HepG2 (cell line): ENCODE results near the gene DMRTB1. TPM values are rescaled to one million over a fixed set of nuclear protein-coding genes. Genes with fewer than 3 reads are reported as not detected.
A peak's percentile ranks its signal among the peaks of the same experiment; 100 is the strongest.

ENCODE experiments used
- ATAC-seq: fragments of 200-7000 bp; cut with Tn5 transposase; 3 replicates; pipeline ENCODE4 v1.9.1; 2020; ENCODE audit warnings: mild to moderate bottlenecking, moderate library complexity
- BruUV-seq: library from RNA; stranded (reverse); fragments of 400-500 nt; replicated peaks from 2 replicates; lab custom pipeline; 2021; lab: Mats Ljungman, UMichigan
- CTCF ChIA-PET: fragments of 300-600 bp; formaldehyde crosslinking; extraction: SDS; loops from one replicate; lab custom pipeline; 2021; ENCODE audit warnings: low total read pairs, inconsistent platforms, low intra/inter-chr PET ratio; lab: Yijun Ruan, JAX
- POLR2A ChIA-PET: fragments of 350-600 bp; sonication (Branson Sonifier 250); formaldehyde crosslinking; loops from one replicate; lab custom pipeline; 2020; ENCODE audit warnings: antibody characterized with exemption, inconsistent platforms; lab: Yijun Ruan, JAX
- DNase-seq: peaks from one replicate; pipeline ENCODE4 v3.0.0-alpha.2; 2015; ENCODE audit warnings: low spot score
- FAIRE-seq: peaks from 3 replicates; lab custom pipeline; 2011; peaks lifted over from hg19 to GRCh38; lab: Jason Lieb, UNC
- H2AFZ ChIP-seq: one replicate; pipeline ENCODE4 v1.6.1; 2011; ENCODE audit warnings: low read length, inconsistent platforms
- H3K27ac ChIP-seq: fragments of 300-600 bp; 3 replicates; pipeline ENCODE4 v1.8.0; 2011; ENCODE audit warnings: mixed run types, mild to moderate bottlenecking, mixed read lengths, low read length, inconsistent platforms; ENCODE audit not compliant: insufficient read depth; ENCODE audit errors: extremely low read length
- H3K27me3 ChIP-seq, 2 experiments: fragments of 200-600 bp in 1 of 2; 2 replicates in 1 of 2; 3 replicates in 1 of 2; pipeline versions ENCODE4 v1.6.0 to v1.8.0; 2011; ENCODE audit warnings: low read length in 2 of 2, mild to moderate bottlenecking in 2 of 2, moderate library complexity in 2 of 2, inconsistent platforms in 1 of 2; ENCODE audit not compliant: insufficient read depth in 2 of 2, control insufficient read depth in 1 of 2
- H3K36me3 ChIP-seq, 2 experiments: fragments of 200-600 bp in 1 of 2; replicated peaks in 1 of 2; 2 replicates in 1 of 2; 3 replicates in 1 of 2; pipeline versions ENCODE4 v1.5.1 to v1.8.0; 2011; ENCODE audit warnings: low read length in 2 of 2, inconsistent platforms in 1 of 2; ENCODE audit not compliant: insufficient read depth in 2 of 2, control insufficient read depth in 1 of 2
- H3K4me1 ChIP-seq: 2 replicates; pipeline ENCODE4 v1.5.1; 2012; ENCODE audit warnings: low read length, inconsistent platforms; ENCODE audit not compliant: insufficient read depth
- H3K4me2 ChIP-seq: 2 replicates; pipeline ENCODE4 v1.6.0; 2011; ENCODE audit warnings: low read depth, low read length, inconsistent platforms
- H3K4me3 ChIP-seq, 3 experiments: fragments of 200-600 bp in 1 of 3; sonication (generic), shearing (Covaris generic) in 1 of 3; replicated peaks in 1 of 3; 2 replicates each; pipeline ENCODE4 v1.5.1; 2011 to 2016; ENCODE audit warnings: low read length in 3 of 3, inconsistent platforms in 2 of 3, low read depth in 2 of 3, mild to moderate bottlenecking in 2 of 3, control low read depth in 1 of 3, mixed read lengths in 1 of 3; ENCODE audit not compliant: insufficient read depth in 1 of 3
- H3K79me2 ChIP-seq: one replicate; pipeline ENCODE4 v1.6.1; 2011; ENCODE audit warnings: low read length, inconsistent platforms; ENCODE audit not compliant: insufficient read depth
- H3K9ac ChIP-seq: 2 replicates; pipeline ENCODE4 v1.6.0; 2011; ENCODE audit warnings: mild to moderate bottlenecking, low read depth, low read length, inconsistent platforms; ENCODE audit not compliant: insufficient read depth
- H3K9me3 ChIP-seq: 2 replicates; pipeline ENCODE4 v1.5.1; 2012; ENCODE audit warnings: mild to moderate bottlenecking, low read length
- H4K20me1 ChIP-seq: 2 replicates; pipeline ENCODE4 v1.6.0; 2011; ENCODE audit warnings: inconsistent platforms, mild to moderate bottlenecking, low read length, moderate library complexity; ENCODE audit not compliant: insufficient read depth
- FOSL2 ChIP-seq: sonication (generic); formaldehyde crosslinking; IDR thresholded peaks from 2 replicates; pipeline ENCODE4 v1.4.0; 2020; ENCODE audit warnings: missing genetic modification reagents
- FOXO1 ChIP-seq: sonication (generic); formaldehyde crosslinking; IDR thresholded peaks from 2 replicates; pipeline ENCODE4 v1.4.0; 2020; ENCODE audit warnings: missing genetic modification reagents
- FOXP4 ChIP-seq: sonication (generic); formaldehyde crosslinking; IDR thresholded peaks from 2 replicates; pipeline ENCODE4 v1.4.0; 2020; ENCODE audit warnings: missing genetic modification reagents
- HMG20A ChIP-seq: IDR thresholded peaks from 2 replicates; pipeline ENCODE4 v1.6.1; 2016; ENCODE audit warnings: borderline replicate concordance
- IKZF1 ChIP-seq: fragments of 450-650 bp; IDR thresholded peaks from 2 replicates; pipeline ENCODE4 v1.7.1; 2016
- MATR3 ChIP-seq: sonication (generic); formaldehyde crosslinking; IDR thresholded peaks from 2 replicates; pipeline ENCODE4 v1.4.0; 2020; ENCODE audit warnings: missing genetic modification reagents
- NR2F1 ChIP-seq, 2 experiments: fragments of 450-650 bp in 1 of 2; formaldehyde crosslinking in 1 of 2; IDR thresholded peaks; 2 replicates each; pipeline versions ENCODE4 v1.5.0 to v1.6.1; 2016 to 2020; ENCODE audit warnings: mild to moderate bottlenecking in 1 of 2, missing compliant biosample characterization in 1 of 2, missing genetic modification reagents in 1 of 2, moderate library complexity in 1 of 2
- RAD21 ChIP-seq: fragments of 450-650 bp; formaldehyde crosslinking; IDR thresholded peaks from 2 replicates; pipeline ENCODE4 v1.5.0; 2020; ENCODE audit warnings: mild to moderate bottlenecking
- REXO4 ChIP-seq: sonication (generic); formaldehyde crosslinking; IDR thresholded peaks from 2 replicates; pipeline ENCODE4 v1.8.0; 2022; ENCODE audit warnings: missing genetic modification reagents, mild to moderate bottlenecking, borderline replicate concordance
- SOX5 ChIP-seq: IDR thresholded peaks from 2 replicates; pipeline ENCODE4 v1.6.1; 2016; ENCODE audit warnings: borderline replicate concordance
- TAF1 ChIP-seq: sonication (generic); formaldehyde crosslinking; IDR thresholded peaks from 2 replicates; pipeline ENCODE4 v1.4.0; 2020; ENCODE audit warnings: missing genetic modification reagents
- TRIM24 ChIP-seq: sonication (generic); formaldehyde crosslinking; IDR thresholded peaks from 2 replicates; pipeline ENCODE4 v1.8.0; 2022; ENCODE audit warnings: mild to moderate bottlenecking, missing genetic modification reagents
- ZBTB1 ChIP-seq: sonication (generic); formaldehyde crosslinking; IDR thresholded peaks from 2 replicates; pipeline ENCODE4 v1.4.0; 2020; ENCODE audit warnings: missing genetic modification reagents, borderline replicate concordance
- ZFAT ChIP-seq: sonication (generic); formaldehyde crosslinking; conservative IDR thresholded peaks from 2 replicates; pipeline ENCODE4 v1.8.1; 2023; ENCODE audit warnings: missing genetic modification reagents, inconsistent platforms
- ZFX ChIP-seq: sonication (generic); formaldehyde crosslinking; IDR thresholded peaks from 2 replicates; pipeline ENCODE4 v1.4.0; 2020; ENCODE audit warnings: mild to moderate bottlenecking, low read depth, missing genetic modification reagents, moderate library complexity
- ZNF564 ChIP-seq: sonication (generic); formaldehyde crosslinking; IDR thresholded peaks from 2 replicates; pipeline ENCODE4 v1.8.1; 2023; ENCODE audit warnings: mild to moderate bottlenecking, missing genetic modification reagents
- WGBS: methylation state at CpG from one replicate; pipeline ENCODE4 v1.1.6; 2017; ENCODE audit warnings: low lambda C conversion rate; 5-methylcytosine and 5-hydroxymethylcytosine counted together
- in situ Hi-C: cut with HindIII; loops from 2 replicates; pipeline ENCODE4 v1.10.0; 2017; ENCODE audit warnings: low pct_unique_long_range_greater_than_20kb; ENCODE audit not compliant: extremely low pct_ligation_motif_present
- intact Hi-C: fragments of 100-400 bp; cut with micrococcal nuclease; formaldehyde crosslinking; loops from one replicate; pipeline ENCODE4 v1.10.0; 2022; ENCODE audit not compliant: unreplicated experiment
- polyA plus RNA-seq, 8 experiments: library from polyadenylated mRNA; depleted of rRNA in 3 of 8; stranded (reverse) in 7 of 8; unstranded in 1 of 8; fragments of >200 nt; fragmentation: Illumina TruSeq in 4 of 8; extraction: Trizol in 4 of 8; gene quantifications; 2 replicates each; pipeline versions ENCODE4 v1.2.1 to v1.2.3, GENCODE V29; 2011 to 2016; ENCODE audit warnings: low read depth in 4 of 8, missing spikeins in 1 of 8, mixed read lengths in 1 of 8; ENCODE audit not compliant: insufficient read depth in 1 of 8
- total RNA-seq, 5 experiments: library from RNA; depleted of rRNA; stranded (reverse); fragments of >200 nt; fragmentation: Illumina TruSeq; extraction: Trizol; gene quantifications; 2 replicates each; pipeline ENCODE4 v1.2.3, GENCODE V29; 2016; ENCODE audit warnings: low read depth in 1 of 5

DMRTB1 gene
- total and polyA plus RNA-seq, 2 of the 13 experiments (the other 11 are each of a cell fraction or from before 2014, with no cell fraction given), result not detected

- no peak for TF ChIP-seq FOSL2 (CRISPR knock-in tag)
Measured at GRCh38 chr1:53419034-53419433, 40.2 kb upstream of the DMRTB1 start (continued).

DNA sequence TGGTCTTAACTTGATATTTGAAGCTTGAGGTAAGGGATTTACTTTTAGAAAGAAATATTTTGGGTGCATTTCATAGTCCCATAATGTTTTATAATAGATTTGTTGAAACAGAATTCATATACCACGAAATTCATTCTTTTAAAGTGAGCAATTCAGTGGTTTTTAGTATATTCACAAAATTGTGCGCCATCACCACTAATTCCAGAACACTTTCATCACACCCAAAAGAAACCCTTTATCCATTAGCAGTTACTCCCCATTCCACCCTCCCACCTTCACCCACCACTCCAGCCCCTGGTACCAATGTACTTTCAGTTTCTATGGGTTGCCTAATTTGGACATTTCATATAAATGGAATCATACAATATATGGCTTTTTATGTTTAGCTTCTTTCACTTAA lies 38.9 kb upstream of the DMRTB1 start:
- DNase-seq, result no peak
- 25% methylated on average over 2 of the region's 2 CpGs for WGBS
- POLR2A ChIA-PET, result no interaction called here

GRCh38 chr1:53421208-53421607 lies 38.0 kb upstream of the DMRTB1 start:
- CTCF ChIA-PET, result no interaction called here
- H4K20me1 ChIP-seq, result no peaks in the 10 kb centered on the region
- intact Hi-C loops (no loop called here), in situ Hi-C loops (no loop called here)
- H3K9ac ChIP-seq, result no peak overlapping the region
- ATAC-seq, result no peak
- POLR2A ChIA-PET, result no interaction called here
- no peak overlapping the region for H3K4me2 ChIP-seq
- no peak for DNase-seq
- H3K4me3 ChIP-seq, result no peak overlapping the region
- TF ChIP-seq RAD21 (no peak), TRIM24 (CRISPR knock-in tag) (no peak), IKZF1 (no peak), SOX5 (CRISPR knock-in tag) (no peak), FOXP4 (no peak), ZFX (CRISPR knock-in tag) (no peak), ZNF564 (peak; percentile 74; the same call in 1 of the 2 replicates), ZFAT (CRISPR knock-in tag) (no peak)
- no peaks in the 10 kb centered on the region for H3K79me2 ChIP-seq
- no TSS peak for BruUV-seq
- H3K4me1 ChIP-seq, result no peaks in the 10 kb centered on the region
- H3K9me3 ChIP-seq, result no peaks in the 10 kb centered on the region
- no peak overlapping the region for H3K27ac ChIP-seq
- H3K27me3 ChIP-seq, result peaks cover 0 to 31% of the 10 kb centered on the region in 2 experiments; a peak in 2 of 5 replicates
- no peaks in the 10 kb centered on the region for H3K36me3 ChIP-seq
- FAIRE-seq, result no peak
- WGBS, result 4% methylated on average over 1 of the region's 1 CpG
- no peak overlapping the region for H2AFZ ChIP-seq

More for the DNA sequence above, 38.9 kb upstream of the DMRTB1 start:
- peaks cover 0 to 38% of the 10 kb centered on the region in 2 experiments; a peak in 2 of 5 replicates for H3K27me3 ChIP-seq
- H3K9ac ChIP-seq, result no peak overlapping the region
- H3K79me2 ChIP-seq, result no peaks in the 10 kb centered on the region
- in situ Hi-C loops (no loop called here), intact Hi-C loops (no loop called here)
- no peak overlapping the region for H3K4me2 ChIP-seq
- ATAC-seq (no peak), FAIRE-seq (no peak)
- no peak overlapping the region for H3K27ac ChIP-seq
- H4K20me1 ChIP-seq, result no peaks in the 10 kb centered on the region
- CTCF ChIA-PET, result no interaction called here
- H3K4me3 ChIP-seq, result no peak overlapping the region
- no peak for TF ChIP-seq MATR3
- TF ChIP-seq HMG20A (CRISPR knock-in tag), result no peak
- no peak for TF ChIP-seq REXO4 (CRISPR knock-in tag)
- TF ChIP-seq ZBTB1 (CRISPR knock-in tag), result no peak
- TF ChIP-seq TAF1 (CRISPR knock-in tag), result no peak
- TF ChIP-seq NR2F1 (CRISPR knock-in tag; IDR thresholded peaks at IDR 0.05), result no peak
- no peak for TF ChIP-seq FOXO1
- H3K36me3 ChIP-seq, result no peaks in the 10 kb centered on the region
- no peaks in the 10 kb centered on the region for H3K4me1 ChIP-seq
- no peaks in the 10 kb centered on the region for H3K9me3 ChIP-seq
- no peak overlapping the region for H2AFZ ChIP-seq
- no TSS peak for BruUV-seq
